ENCODE results near the gene ZNF507. TPM values are rescaled to one million over a fixed set of nuclear protein-coding genes. Genes with fewer than 3 reads are reported as not detected.

The ZNF507 gene
- total RNA-seq, 1 experiment from 2014 or later: 26.5 TPM

DNA sequence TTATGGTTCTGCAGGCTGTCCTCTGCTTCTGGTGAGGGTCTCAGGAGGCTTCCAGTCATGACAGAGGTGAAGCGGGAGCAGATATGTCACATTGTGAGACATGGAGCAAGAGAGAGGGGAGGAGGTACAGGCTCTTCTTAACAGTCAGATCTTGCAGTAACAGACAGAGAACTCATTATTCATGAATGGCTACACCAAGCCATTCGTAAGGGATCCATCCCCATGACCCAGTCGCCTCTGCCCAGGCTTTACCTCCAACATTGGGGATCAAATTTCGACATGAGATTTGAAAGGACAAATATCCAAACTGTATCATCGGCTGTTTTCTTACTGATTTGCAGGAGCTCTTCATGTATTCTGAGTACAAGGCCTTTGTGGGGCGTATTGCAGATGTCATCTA lies 21.7 kb downstream of the ZNF507 start:
- Histone ChIP-seq H3K36me3 (ENCODE audit: low read depth) (peaks cover 43% of the 10 kb centered on the region; the same call in 1 of the 2 replicates), H3K79me2 (ENCODE audit: low read depth) (peaks cover 70% of the 10 kb centered on the region)

DNA sequence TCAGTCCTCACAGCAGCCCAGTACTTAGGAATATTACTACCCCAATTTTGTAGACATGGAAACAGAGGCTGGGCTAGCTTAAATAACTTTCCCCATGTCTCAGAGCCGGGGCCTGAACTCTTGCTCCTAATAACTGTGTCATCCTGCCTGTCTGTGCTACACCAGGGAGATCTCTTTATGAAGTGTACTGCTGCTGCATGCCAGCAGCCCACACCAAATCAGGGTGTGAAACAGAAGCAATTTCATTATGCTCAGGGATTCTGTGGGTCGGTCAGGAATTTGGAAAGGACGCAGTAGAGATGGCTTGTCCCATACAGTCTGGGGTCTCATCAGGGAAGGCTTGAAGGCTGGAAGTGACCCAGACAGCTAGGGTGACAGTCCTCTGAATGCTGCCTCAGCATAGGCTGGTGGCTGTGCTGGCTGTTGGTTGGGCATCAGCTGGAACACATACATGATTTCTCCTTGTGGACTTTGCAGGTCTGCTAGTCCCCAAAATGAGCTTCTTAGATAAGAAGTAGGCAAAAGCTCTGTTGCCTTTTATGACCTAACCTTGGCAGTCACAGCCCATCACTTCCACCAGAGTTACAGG lies 22.6 kb downstream of the ZNF507 start:
- Histone ChIP-seq H3K4me2 (no peak overlapping the region), H3K27me3 (ENCODE audit: insufficient read depth, low read depth) (no peaks in the 10 kb centered on the region), H4K20me1 (ENCODE audit: insufficient read depth) (peaks cover 10% of the 10 kb centered on the region), H3K4me1 (replicated peaks; ENCODE audit: insufficient read depth) (peaks cover 34% of the 10 kb centered on the region), H3K9me3 (ENCODE audit: insufficient read depth, low read depth) (0 out of 2 replicates have a peak, but pooled peaks cover 4% of the 10 kb centered on the region), H3K36me3 (ENCODE audit: low read depth) (peaks cover 48% of the 10 kb centered on the region; the same call in 1 of the 2 replicates), H2AFZ (no peak overlapping the region), H3K4me3 (no peak overlapping the region), H3K9me2 (ENCODE audit: insufficient read depth) (no peaks in the 10 kb centered on the region), H3K79me2 (ENCODE audit: low read depth) (peaks cover 70% of the 10 kb centered on the region), H3F3A (ENCODE audit: insufficient read depth, low read depth) (peaks cover 21% of the 10 kb centered on the region), H3K27ac (no peak overlapping the region)
- ChIA-PET CTCF (no interaction called here), POLR2A (ENCODE audit: unreplicated experiment) (no interaction called here)
- intact Hi-C loops (cut with micrococcal nuclease; ENCODE audit: unreplicated experiment): no loop called here
- BruUV-seq (replicated peaks): no TSS peak
- TF ChIP-seq, protein P1, sequence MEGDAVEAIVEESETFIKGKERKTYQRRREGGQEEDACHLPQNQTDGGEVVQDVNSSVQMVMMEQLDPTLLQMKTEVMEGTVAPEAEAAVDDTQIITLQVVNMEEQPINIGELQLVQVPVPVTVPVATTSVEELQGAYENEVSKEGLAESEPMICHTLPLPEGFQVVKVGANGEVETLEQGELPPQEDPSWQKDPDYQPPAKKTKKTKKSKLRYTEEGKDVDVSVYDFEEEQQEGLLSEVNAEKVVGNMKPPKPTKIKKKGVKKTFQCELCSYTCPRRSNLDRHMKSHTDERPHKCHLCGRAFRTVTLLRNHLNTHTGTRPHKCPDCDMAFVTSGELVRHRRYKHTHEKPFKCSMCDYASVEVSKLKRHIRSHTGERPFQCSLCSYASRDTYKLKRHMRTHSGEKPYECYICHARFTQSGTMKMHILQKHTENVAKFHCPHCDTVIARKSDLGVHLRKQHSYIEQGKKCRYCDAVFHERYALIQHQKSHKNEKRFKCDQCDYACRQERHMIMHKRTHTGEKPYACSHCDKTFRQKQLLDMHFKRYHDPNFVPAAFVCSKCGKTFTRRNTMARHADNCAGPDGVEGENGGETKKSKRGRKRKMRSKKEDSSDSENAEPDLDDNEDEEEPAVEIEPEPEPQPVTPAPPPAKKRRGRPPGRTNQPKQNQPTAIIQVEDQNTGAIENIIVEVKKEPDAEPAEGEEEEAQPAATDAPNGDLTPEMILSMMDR (conservative IDR thresholded peaks at IDR 0.05): no peak
- TF ChIP-seq EZH2 (IDR thresholded peaks at IDR 0.05; ENCODE audit: low read depth): no peak
- no peak for DNase-seq

More for the DNA sequence above, 21.7 kb downstream of the ZNF507 start:
- 0 out of 2 replicates have a peak, but pooled peaks cover 3% of the 10 kb centered on the region for H3K9me3 ChIP-seq (ENCODE audit: insufficient read depth, low read depth)
- H3K27ac ChIP-seq: no peak overlapping the region
- H3F3A ChIP-seq (ENCODE audit: insufficient read depth, low read depth): peaks cover 20% of the 10 kb centered on the region
- TF ChIP-seq EZH2 (IDR thresholded peaks at IDR 0.05; ENCODE audit: low read depth): no peak
- TF ChIP-seq, protein P1 (conservative IDR thresholded peaks at IDR 0.05): no peak
- no peaks in the 10 kb centered on the region for H3K27me3 ChIP-seq (ENCODE audit: insufficient read depth, low read depth)
- CTCF ChIA-PET: no interaction called here
- no peaks in the 10 kb centered on the region for H3K9me2 ChIP-seq (ENCODE audit: insufficient read depth)
- intact Hi-C loops (cut with micrococcal nuclease; ENCODE audit: unreplicated experiment): no loop called here
- peaks cover 18% of the 10 kb centered on the region for H4K20me1 ChIP-seq (ENCODE audit: insufficient read depth)
- H3K4me3 ChIP-seq: no peak overlapping the region
- POLR2A ChIA-PET (ENCODE audit: unreplicated experiment): no interaction called here
- no peak overlapping the region for H3K4me2 ChIP-seq
- H2AFZ ChIP-seq: no peak overlapping the region
- peaks cover 34% of the 10 kb centered on the region for H3K4me1 ChIP-seq (replicated peaks; ENCODE audit: insufficient read depth)
- no TSS peak for BruUV-seq (replicated peaks)
- DNase-seq: no peak

DNA sequence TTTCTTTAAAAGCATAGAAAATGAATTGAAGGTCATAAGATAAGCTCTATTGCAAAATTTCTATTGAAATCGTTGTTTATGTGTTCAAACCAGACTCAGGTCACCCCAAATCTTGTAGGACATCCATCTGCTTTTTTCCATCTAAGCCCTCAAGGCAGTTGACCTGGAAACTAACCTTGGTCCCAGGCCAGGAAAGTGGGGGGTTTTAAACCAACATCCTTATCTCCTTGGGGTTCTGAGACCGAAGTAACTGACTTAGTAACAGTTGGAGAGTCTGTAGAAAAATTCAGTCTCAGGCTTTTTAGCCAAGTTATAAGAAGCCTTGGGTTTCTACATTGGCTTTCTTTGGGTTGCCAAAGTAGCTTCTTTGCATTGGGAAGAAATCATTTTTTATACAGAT lies 23.4 kb downstream of the ZNF507 start:
- Histone ChIP-seq H3K27me3 (ENCODE audit: insufficient read depth, low read depth) (no peaks in the 10 kb centered on the region), H2AFZ (no peak overlapping the region), H3F3A (ENCODE audit: insufficient read depth, low read depth) (peaks cover 21% of the 10 kb centered on the region), H3K9me3 (ENCODE audit: insufficient read depth, low read depth) (0 out of 2 replicates have a peak, but pooled peaks cover 4% of the 10 kb centered on the region), H3K4me3 (no peak overlapping the region), H3K27ac (no peak overlapping the region), H3K4me2 (no peak overlapping the region), H3K4me1 (replicated peaks; ENCODE audit: insufficient read depth) (peaks cover 32% of the 10 kb centered on the region), H4K20me1 (ENCODE audit: insufficient read depth) (peaks cover 5% of the 10 kb centered on the region; the same call in 1 of the 2 replicates), H3K79me2 (ENCODE audit: low read depth) (peaks cover 66% of the 10 kb centered on the region), H3K36me3 (ENCODE audit: low read depth) (peaks cover 48% of the 10 kb centered on the region; the same call in 1 of the 2 replicates), H3K9me2 (ENCODE audit: insufficient read depth) (no peaks in the 10 kb centered on the region)
- no TSS peak for BruUV-seq (replicated peaks)
- no peak for DNase-seq
- intact Hi-C loops (cut with micrococcal nuclease; ENCODE audit: unreplicated experiment): no loop called here
- ChIA-PET CTCF (no interaction called here), POLR2A (ENCODE audit: unreplicated experiment) (no interaction called here)
- no peak for TF ChIP-seq EZH2 (IDR thresholded peaks at IDR 0.05; ENCODE audit: low read depth)
- TF ChIP-seq, protein P1 (conservative IDR thresholded peaks at IDR 0.05): no peak
